Hematopoietic multipotent progenitor cell treated with erythropoietin and hydrocortisone succinate and interleukin-3 and kit ligand, for 15 days (in vitro differentiated cells): ENCODE data around the gene DLX1.
A peak's percentile ranks its signal among the peaks of the same experiment; 100 is the strongest.
"Not testable (repeated sequence)": the region's sequence is repeated elsewhere in the genome, so short reads cannot be mapped to it uniquely, and the experiment has no call there.

Source experiments
- DNase-seq: peaks from one replicate; pipeline ENCODE4 v3.0.0-alpha.2; 2015; ENCODE audit warnings: low spot score

DLX1 gene

GRCh38 chr2:172085460-172086159 is at the start of gene DLX1:
Gene DLX1 (plus strand): TSS chr2:172085507. CDS start chr2:172085678, 171 bp downstream.
- no peak for DNase-seq

DNA sequence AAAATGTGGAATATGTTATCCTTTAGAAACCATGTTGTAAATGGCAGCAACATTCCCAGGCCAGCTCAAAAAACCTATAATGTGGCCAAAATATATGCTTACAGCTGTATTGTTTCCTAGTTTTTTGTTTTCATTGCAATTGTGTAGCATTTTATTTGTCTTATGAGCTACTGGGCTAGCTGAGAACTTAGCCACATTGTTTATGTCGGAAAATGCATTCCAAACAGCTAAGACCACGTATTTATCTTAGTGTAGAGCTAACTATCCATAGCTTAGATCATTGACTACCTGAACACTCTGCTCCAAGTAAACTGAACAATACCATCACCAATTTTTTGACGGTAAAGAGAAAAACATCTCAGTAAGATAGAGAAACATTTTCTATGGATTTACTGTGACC is 47.2 kb upstream of the DLX1 start:
- no peak for DNase-seq

DNA sequence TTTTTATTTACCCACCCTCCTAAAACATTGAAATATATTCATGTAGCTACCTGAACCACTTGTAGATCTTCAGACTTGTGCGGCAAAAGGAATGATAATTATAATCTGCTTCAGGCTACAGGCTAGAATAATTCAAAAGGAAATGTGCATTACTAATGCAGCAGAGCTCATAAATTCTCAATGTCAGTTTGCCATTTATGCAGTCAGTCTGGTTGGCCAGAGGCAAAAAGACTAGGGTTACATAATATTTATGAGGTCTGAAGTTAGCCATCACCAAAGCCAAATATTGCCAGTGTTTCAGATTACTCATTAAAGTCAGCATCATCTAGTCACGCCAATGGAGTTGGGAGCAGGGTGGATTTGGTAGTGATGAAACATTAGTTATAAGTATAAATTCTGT is 46.7 kb upstream of the DLX1 start:
- no peak for DNase-seq

- DNase-seq, result no peak
Measured at GRCh38 chr2:172039011-172039704, 46.1 kb upstream of the DLX1 start.

DNA sequence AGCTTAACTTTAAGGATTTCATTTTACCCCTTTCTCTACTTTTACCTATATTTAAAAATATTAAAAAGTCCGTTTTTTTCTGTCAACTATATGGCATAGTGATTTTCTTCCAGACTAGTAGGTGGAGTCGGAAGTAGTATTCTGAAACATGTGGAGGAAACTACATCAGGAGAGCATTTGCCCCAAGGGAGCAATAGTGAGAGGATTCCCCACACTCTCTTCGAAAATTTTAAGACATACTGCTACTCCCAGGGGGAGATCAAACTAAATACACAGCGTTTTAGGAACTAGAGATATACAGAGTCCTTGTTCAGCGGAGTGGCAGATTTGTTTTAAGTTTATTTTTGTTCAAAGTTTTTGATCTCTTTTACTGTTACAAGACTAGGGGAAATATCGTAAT is 45.0 kb upstream of the DLX1 start:
- no peak for DNase-seq

DNA sequence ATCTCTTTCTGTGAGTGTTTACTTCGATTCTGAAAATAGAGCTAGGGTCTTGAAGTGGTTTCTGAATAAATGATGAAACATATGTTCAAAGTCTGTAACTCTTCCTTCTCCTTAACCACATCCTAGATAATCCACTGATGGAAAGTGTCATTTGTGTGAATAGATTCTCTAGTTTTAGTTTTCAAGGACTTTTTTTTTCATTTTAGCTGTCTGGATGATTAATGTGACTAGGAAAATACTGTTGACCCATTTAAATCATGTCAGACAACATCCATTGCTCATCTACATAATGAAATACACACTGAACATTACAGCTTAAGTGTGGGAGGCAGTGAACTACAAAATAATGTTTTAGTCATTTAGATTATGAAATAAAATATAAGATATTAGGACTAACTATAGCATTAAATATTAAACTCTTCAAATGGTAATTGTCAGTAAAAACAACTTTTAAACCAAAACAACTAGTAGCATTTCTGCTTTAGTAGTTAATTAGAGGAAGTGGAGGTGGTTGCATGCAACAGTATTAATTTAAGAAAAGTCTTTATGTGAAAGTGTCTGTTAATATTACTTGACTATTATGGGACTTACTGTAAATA is 39.1 kb upstream of the DLX1 start:
- no peak for DNase-seq

DNA sequence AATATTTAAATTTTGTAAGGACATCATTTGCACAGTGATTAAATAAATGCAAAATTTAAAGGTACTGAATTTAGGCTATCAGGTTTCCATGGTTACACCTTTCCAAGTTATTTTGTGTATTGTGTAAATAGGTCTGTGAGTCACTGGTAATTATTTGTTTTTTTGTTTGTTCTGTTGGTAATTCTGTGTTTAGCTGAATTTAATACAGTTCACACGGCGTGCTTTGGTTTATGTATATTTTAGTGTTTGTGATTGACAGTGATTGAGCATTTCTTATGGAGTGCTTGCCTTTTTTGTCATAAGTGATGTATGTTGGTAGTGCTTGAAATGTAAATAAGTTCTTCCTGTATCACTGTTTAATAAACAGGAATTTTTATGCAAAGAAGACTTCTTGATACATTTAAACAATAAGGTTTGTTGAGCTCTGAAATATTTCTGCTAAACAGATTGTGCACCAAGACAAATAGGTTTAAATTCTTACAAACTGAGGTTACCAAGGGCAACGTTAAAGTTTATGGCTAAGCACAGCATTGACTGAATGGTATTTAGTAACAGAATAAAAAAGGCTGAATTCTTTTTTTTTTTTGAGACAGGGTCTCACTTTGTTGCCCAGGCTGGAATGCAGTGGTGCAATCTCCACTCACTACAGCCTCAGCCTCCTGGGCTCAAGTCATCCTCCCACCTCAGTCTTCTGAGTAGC is 38.3 kb upstream of the DLX1 start:
- no peak for DNase-seq

DNA sequence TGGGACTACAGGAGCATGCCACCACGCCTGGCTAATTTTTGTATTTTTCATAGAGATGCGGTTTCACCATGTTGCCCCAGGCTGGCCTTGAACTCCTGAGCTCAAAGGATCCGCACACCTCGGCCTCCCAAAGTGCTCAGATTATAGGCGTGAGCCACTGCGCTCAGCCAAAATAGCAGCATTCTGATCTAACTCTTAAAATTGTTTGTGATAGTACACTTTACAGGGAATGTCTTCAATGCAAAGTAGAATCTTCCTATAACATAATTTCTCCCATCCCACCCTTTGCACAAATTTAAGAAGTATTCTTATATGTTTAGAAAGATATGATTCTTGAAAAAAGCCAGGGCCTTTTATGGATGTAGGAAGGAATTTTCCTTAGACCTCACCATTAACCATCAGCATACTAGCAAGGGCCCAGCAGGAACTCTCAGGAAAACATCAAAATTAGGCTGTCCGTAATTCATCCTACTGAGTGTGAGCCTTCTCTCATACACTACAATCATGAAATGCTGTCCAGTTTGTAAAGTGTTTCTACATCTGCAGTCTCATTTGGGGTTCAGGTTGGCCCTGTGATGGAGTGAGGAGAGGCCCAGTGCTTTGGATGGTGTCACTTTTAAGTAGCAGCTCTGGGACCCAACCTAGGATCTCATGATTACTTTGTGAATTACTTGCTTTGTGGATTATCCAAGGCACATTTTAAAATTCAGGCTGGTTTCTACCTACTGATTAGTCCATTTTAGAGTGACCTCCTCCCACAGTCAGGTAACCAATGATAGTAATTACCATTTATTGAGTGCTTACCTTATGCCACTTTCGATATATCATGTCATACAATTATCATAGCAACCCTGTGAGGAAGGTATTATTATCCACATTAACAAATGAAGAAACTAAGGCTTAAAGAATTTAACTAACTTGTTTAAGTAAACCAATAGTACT is 37.5 kb upstream of the DLX1 start:
- DNase-seq, result peak; percentile 61

DNA sequence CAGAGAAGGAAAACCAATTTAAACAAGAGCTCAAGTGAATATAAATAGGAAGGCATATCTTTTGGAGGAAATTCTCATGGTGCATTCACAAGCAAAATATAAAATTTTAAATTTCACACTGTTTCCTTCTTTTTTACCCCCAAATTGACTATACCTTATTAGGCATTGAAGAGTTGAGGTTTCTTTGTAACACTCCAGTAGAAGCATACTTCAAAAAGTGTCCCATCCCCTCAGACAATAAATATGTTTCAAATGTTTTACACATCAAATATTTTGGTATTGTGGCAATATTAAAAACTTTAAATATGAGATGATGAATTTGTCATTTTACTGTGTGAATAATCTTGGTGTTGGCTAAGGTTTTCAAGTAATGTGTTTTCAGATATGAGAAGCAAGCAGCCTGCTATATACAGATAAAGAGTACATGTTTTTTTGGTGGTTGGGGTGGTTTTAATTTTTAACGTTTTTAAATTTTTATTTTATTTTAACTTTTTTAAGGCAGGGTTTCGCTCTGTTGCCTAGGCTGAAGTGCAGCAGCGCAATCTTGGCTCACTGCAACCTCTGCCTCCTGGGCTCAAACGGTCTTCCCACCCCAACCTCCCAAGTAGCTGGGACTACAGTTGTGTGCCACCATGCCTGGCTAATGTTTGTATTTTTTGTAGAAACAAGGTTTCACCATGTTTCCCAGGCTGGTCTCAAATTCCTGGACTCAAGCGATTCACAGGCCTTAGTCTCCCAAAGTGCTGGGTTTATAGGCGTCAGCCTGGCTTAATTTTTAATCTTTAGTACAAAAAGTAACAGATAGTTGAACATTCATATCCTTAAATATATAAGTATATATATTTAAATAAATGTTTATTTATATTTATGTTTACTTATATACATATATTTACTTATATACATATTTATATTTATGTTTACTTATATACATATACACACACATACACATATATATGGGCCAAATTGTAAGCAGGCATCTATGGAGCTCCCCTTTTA is 36.5 kb upstream of the DLX1 start:
- DNase-seq, result peak; percentile 82

GRCh38 chr2:172049567-172050120 is 35.7 kb upstream of the DLX1 start:
- peak; percentile 49 for DNase-seq

DNA sequence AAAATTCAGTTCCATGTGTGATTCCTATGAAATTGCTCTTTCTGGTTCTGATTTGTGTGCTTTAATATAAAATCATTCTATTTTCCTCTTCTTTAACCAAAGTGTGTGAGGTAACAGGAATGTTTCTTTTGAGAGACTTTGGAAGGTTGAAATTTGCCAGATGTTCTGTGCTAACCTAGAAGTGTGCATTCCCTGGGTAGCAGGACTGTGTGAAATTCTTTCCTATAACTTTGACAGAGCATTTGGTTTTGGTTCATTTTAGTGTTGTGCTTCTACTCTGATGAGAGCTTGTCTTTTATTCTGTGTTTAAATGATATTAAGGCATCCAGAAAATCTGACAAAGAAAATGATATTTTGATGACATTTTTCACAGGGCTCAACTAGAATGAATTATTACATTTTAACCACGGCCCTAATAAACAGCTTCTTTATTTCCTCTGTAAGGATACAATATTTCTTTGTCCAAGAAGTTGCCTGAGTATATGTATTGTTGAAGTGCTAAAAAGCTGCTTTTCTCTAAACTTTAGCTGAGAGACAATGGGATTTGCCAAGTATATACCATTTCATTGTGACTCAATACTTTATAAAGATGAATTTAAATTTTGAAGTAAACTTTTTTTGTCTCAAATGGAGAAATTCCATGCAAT is 34.7 kb upstream of the DLX1 start:
- no peak for DNase-seq

- DNase-seq, result no peak
Measured at GRCh38 chr2:172052000-172052983, 33.0 kb upstream of the DLX1 start.

DNA sequence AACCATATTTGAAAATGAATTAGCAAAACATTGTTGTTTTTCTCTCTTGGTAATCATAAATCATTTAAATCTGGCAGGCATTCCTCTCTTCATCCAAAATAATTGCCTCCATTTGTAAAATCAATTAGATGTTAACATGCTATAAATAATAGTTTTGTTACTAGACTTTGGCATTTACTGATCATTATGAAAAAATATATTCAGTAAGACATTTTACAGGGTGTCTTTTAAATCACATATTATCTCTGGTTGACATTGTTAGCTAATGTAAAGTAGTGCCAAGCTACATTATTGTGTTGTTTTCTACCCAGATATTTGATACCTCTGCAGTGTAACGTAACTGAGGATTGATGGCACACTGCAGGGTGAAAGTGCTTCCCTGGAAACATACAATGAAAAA is 31.8 kb upstream of the DLX1 start:
- no peak for DNase-seq

DNA sequence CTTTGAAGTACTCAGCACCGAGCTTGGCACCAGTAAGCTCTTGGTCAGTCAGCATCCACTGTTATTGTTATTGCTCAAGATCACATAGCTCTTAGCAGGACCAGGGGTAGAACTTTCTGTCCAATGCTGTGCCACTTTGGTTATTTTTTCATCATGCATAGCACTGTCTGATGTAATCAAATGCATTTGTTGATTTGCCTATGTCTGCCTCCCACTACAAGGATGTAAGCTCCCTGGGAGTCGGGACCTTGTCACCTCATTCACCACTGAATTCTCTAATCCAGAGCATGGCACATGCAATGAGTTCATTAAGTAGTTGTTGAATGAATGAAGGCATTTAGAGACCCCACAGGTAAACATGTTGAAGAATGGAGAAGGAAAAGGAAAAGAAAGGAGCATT is 29.0 kb upstream of the DLX1 start:
- DNase-seq, result no peak

GRCh38 chr2:172058660-172059059 is 26.6 kb upstream of the DLX1 start:
- DNase-seq, result no peak

DNA sequence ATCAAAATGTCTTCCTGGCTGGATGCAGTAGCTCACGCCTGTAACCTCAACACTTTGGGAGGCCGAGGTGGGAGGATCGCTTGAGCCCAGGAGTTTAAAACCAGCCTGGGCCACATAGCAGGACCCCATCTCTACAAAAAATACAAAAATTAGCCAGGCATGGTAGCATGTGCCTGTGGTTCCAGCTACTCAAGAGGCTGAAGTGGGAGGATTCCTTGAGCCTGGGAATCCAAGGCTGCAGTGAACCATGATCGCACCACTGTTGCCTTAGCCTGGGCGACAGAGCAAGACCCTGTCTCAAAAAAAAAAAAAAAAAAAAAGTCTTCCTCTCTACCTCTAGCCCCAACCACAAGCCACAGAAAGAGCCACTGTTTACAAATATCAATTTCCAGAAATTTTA is 25.2 kb upstream of the DLX1 start:
- not testable (repeated sequence) for DNase-seq

- DNase-seq, result no peak
Measured at GRCh38 chr2:172062402-172063004, 22.8 kb upstream of the DLX1 start.

DNA sequence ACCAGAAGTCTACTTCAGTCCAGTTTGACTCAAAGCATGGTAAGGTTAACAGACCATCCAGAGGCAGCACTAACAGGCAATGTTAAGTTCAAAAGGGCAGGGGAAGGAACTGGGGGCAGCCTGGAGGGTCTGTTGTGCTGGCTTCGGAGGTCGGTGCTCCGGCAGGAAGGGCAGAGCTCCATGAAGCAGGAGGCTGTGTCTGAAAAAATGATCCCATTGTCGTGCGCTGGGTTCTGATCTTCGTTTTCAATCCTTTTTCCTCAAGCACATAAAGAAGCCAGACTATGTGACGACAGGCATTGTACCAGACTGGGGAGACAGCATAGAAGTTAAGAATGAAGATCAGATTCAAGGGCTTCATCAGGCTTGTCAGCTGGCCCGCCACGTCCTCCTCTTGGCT is 21.9 kb upstream of the DLX1 start:
- no peak for DNase-seq
